Muscle of back (tissue), 11 donors: ENCODE results near the gene TIMP2. TPM values are rescaled to one million over a fixed set of nuclear protein-coding genes. Genes with fewer than 3 reads are reported as not detected.
"Not testable (repeated sequence)": the region's sequence is repeated elsewhere in the genome, so short reads cannot be mapped to it uniquely, and the experiment has no call there.

Experiments
- DNase-seq, 3 donors: peaks; one replicate each; pipeline versions ENCODE4 v3.0.0 to v3.0.0-alpha.2; 2013
- polyA plus RNA-seq, 10 donors: library from polyadenylated mRNA; unstranded; fragments of 120-200 nt; gene quantifications; one replicate each; pipeline ENCODE4 v1.2.1, GENCODE V29; 2013; ENCODE audit not compliant: insufficient read length in 10 of 10

TIMP2 gene
- polyA plus RNA-seq, 10 donors, result 178 to 277 (median 220) TPM

DNA sequence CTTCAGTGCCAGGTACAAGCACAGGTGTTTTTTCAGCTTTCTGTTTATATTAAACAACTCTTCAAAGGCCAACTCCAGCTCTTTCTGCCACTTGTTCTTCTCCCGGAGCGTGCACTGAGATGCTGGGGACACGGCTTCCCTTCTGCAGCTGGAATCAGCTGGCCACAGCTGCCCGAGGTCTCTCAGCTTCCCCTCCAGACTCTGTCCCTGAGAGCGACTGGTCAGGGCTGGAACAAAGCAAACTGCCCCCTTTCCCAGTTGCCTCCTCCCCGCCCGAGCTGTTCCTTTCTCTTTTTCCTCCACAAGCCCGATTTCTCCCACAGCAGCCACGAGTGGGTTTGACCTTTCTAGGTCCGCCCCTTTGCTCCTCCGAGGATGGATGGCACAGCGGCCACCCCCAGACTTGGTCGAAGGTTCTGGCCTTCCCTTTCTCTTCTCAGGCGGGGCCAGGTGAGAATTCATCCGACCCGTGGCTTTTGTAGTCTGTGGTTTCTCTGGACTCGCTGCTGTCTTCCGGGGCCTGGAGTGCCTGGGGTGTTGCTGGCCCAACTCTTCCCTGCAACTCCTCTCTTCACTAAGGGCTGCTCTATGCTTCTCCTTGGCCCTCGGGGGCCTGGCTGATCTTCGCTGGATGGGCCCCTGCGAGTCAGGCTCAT lies 33.7 kb downstream of the TIMP2 start:
- no peak for DNase-seq

GRCh38 chr17:78890498-78890897 lies 34.7 kb downstream of the TIMP2 start:
- DNase-seq, result no peak

- DNase-seq, result not testable (repeated sequence)
These were observed 35.1 kb downstream of the TIMP2 start for GRCh38 chr17:78890096-78890495.

DNA sequence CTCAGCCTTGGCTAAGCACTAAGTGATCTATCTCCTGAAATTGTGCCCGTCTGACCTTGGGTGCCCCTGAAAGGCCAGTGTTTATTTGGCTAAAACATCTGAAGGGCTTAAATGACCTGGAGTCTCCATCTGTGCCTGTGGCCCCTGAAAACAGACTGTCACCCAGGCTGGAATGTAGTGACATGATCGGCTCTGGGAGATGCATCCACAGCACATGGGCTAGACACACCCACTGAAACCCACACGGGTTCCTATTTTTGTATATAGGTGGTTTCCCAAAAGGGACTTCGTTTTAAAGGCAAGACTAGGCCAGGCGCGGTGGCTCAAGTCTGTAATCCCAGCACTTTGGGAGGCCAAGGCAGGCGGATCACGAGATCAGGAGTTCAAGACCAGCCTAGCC lies 35.7 kb downstream of the TIMP2 start:
- DNase-seq, result no peak

- DNase-seq, result no peak
These were observed 36.2 kb downstream of the TIMP2 start for GRCh38 chr17:78888941-78889518.

DNA sequence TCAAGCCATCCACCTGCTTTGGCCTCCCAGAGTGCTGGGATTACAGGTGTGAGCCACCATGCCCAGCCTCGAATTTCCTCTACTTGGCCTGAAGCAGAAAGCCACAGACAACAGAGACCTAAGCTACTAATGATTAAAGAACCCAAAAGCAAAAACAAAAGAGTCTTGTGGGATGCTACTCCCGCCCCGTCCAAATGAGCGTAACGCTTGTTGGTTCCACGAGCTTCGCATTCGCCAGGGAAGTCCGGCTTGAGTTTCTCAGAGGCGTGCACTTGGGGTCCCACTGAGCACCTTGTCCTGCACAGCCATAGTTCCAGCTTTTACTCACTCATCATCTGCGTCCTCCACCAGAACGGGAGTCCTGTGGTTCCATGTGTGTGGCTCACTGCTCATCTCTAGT lies 38.2 kb downstream of the TIMP2 start:
- DNase-seq, result no peak

DNA sequence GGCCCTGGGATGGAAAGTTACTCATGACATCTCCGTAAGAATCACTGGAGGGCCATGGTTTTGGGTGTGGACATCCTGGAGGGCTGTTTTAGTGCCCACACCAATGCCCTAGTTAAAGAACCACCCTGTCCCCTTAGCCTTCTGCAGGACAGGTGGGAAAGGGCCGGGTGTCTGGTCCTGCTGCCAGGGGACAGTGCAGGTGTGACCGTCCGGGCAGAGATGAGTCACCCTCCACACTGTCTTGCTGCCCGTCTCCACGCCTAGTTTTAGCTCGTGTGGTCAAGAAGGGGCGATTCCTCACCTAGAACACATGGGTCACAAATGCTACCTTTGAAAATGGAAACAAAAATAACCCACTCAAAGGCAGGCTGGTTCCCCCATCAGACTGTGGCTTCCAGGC lies 39.2 kb downstream of the TIMP2 start:
- DNase-seq, result no peak

DNA sequence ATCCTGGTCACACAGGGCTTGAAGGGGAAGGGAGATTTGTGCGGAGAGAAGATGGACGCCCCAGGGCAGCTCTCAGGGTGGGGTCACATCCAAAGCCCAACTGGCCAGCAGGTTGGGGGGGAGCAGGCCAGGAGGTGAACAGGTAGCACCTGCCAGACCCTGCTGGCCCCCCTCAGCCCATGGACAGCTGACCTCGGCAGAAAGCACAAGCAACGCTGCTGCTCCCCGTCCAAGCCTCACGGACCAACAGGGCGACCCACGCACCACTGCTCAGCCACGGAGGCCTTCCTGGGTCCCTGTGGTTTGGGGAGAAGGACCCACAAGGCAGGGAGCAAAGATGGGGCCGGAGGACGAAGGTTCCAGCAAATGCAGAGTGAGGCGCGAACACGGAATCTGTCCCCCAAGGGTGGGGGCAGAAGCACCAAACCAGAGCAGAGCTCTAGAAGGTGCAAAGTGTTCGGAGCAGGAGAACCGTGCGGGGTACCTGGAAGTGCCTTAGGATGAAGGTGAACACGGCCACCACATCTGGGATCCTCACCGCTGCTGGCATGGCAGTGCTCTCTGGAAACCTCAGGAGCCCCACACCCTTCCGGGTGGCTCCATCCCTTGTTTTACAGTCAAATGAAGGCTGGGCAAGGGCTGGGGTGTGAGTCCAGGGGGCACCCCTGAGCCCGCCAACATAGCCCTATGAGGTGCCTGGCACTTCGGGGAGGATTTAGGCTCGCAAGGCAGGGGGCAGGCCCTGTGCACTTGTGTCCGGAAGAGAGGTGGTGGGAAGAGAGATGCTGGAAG lies 40.1 kb downstream of the TIMP2 start:
- no peak for DNase-seq

- DNase-seq, result peak in 1 of 3 donors; percentile 81
These were observed 40.9 kb downstream of the TIMP2 start for GRCh38 chr17:78884148-78884825.

DNA sequence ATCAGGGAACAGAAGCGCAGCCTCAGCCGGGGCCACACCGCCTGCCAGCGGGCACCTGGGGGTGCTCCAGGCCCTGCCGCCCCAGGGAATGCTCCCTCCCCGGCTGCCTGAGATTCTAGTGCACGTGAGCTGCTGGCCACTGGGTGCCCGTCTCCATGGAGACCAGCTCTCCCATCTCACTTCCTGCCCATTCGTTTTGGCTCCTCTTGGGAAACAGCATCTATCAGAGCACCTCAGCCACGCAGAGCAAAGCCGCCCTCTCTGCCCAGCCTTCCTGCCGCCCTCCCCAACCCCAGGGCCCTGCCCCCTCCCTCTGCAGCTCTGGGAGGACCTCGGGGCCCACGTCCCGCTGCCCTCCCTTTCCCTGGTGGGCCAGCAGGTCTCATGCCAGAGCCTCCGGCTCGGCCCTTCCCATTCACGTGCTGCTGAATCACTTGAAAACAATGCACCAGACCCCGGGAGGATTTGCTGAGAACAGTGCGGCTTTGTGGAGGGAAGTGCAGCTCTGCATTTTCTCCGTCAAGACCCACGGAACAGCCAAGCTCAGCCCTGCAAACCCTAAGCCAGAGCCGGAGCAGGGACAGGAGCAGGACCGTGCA lies 41.6 kb downstream of the TIMP2 start:
- DNase-seq, result peak; percentile 89 to 96 (median 94)

DNA sequence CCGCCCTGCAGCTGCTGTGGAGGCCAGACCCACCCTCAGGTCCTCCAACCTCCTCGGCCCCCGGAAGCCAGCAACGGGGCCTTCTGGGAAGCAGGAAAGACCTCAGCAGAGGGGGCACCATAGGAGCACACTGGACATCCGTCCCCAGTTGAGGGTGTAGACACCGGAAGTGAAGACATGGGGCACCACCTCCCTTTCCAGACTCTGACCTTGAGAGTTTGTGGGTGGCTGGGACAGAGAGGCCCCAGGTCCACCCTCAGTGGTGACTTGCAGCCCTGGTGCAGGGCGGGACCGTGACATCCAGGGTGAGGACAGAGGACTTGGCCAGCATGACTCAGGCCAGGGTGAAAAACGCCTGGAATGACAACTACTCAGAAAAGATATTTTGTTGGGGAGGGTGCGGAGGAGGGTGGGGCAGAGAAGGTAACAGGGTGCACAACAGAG lies 42.1 kb downstream of the TIMP2 start:
- peak; percentile 74 to 91 (median 80) for DNase-seq

DNA sequence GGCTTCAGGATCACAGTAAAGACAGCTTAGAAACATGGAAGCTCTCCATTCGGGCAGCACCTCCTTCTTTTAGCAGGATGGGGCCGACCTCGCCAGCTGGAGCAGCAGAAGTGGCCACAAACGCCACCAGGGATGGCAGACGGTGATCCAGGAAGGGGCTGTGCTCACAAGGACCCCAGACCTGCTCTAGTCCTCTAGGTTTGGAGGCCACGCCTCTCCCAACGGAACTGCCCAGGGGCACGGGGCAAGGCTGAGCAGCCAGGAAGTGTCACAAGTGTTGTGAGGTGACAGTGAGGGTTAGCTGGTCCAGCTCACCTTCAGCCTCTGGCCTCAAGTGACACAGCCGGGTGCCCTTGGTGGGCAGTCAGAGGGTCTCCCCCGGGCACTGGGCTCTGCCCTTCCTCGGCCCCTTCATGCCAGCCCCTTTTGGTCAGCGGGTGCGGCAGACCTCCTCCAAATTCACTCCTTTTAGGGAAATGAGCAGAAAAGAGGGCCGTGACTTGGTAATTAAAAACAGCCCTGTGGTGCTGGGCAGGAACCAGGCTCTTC lies 42.6 kb downstream of the TIMP2 start:
- DNase-seq, result peak in 1 of 3 donors; percentile 70

DNA sequence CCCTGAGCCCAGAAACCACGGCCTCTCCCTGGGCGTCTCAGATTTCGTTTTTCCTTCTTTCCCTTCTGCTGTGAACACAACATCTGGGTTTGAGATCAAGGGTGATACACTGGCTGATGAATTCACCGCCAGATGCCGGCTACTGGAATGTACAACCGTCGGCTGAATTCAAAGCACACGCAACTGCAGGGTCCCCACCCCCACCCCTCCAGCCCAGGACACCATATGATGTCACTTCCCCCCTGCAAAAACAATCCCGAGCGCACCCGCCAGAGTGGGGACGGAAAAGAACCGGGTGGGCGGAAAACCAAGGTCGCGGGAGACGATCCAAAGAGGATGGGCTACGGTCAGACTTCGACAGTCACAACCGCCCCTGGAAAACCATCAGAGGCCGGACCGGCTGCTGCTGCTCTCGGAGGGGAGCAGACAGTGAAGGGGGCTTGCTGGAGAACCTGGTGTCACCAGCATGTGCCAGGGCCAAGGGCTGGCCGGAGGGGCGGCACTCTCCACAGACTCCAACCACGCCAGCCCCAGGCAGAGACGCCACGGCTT lies 45.5 kb downstream of the TIMP2 start:
- DNase-seq, result peak; percentile 88 to 95 (median 90)

- no peak for DNase-seq
These were observed 46.2 kb downstream of the TIMP2 start for GRCh38 chr17:78878871-78879527.

DNA sequence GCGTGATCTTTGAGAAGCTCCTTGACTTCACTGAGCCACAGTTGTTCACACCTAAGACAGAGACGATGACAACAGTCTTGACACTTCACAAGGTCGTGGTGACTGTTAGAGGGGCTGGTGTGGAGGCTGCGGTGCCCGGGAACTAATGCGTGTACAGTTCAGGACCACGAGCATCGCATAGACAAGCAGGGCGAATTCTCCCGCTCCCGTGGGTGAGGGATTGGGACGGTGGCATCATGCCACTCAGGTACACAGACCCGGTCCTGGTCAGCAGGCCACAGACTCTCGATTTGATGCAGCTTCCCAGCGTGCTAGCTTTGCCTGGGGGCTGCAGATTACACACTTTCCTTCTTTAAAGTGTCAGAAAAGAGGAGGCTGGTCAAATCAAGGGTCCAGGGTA lies 46.9 kb downstream of the TIMP2 start:
- no peak for DNase-seq

DNA sequence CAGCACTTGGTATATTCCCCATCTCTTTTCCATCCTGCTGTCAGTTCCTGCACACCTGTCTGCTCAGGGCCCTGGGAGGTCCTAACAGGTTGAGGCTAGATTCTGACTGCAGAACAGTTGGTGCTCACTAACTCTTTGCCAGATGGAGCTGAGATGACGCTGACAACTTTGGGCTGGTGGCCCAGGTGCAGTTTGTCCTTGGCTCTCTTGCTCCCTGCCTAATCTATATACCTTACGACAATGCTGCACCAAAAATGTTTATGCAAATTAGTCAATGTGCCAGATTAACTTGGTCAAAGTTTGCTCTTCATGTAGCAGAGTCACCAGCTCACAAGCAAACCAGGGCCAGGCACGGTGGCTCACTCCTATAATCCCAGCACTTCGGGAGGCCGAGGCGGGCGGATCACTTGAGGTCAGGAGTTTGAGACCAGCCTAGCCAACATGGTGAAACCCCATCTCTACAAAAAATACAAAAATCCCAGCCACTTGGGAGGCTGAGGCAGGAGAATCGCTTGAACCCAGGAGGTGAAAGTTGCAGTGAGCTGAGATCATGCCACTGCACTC lies 48.2 kb downstream of the TIMP2 start:
- DNase-seq, result not testable (repeated sequence)

DNA sequence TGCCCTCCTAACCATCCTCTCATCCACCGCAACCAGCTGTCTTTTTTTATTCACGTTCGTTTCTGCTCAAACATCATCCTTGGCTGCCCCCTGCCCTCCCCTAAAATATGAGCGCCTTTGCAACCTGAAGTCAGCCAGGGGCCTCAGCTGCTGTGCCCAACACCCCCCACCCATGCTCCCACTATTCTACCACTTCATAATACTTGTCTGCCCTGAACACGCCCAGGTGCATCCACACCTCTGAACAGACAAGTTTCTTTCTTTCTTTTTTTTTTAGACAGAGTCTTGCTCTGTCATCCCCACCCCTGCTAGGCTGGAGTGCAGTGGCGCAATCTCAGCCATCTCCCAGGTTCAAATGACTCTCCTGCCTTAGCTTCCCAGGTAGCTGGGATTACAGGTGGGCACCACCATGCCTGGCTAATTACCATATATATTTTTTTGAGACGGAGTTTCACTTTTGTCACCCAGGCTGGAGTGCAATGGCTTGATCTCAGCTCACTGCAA lies 49.0 kb downstream of the TIMP2 start:
- no peak for DNase-seq

DNA sequence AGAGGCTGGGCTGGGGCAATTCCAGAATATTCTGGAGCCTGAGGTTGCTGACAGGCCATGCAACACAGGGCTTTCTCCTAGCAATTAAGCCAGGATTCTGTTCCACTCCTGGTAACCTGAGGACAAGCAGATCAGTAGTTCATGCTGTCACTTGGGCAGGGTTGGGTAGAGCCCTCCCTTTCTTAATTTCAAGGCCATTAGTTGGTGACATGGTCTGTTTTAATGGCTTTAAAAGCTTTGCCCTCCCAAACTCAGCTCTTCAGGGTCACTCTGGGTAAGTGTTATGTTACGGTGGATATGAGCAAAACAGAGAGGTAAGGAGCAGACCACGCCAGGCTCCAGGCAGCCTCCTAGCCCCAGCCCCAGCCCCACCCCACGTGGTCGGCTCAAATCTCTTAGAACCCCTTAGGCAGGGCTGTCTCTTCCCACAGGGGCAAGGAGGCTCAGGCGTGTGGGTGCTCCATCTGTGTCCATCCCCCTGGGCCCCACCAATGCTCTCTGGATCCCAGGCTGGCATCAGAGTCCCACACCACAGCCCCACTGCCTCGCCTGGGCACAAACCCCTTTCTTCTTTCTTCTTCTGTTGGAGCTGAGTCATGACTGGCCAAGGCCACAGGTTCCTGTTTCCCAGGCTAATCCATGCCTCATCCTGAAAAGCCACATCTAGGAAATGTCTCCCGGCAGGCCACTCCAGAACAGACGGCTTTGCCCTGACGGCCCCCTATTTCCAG lies 49.7 kb downstream of the TIMP2 start:
- DNase-seq, result no peak
